ENCODE data around the gene UNC5B. TPM values are rescaled to one million over a fixed set of nuclear protein-coding genes. Genes with fewer than 3 reads are reported as not detected.
A peak's percentile ranks its signal among the peaks of the same experiment; 100 is the strongest.
"Not testable (repeated sequence)": the region's sequence is repeated elsewhere in the genome, so short reads cannot be mapped to it uniquely, and the experiment has no call there.

UNC5B gene
- total RNA-seq, 3 donors from 2014 or later = 0.26 to 0.43 (median 0.35) TPM

DNA sequence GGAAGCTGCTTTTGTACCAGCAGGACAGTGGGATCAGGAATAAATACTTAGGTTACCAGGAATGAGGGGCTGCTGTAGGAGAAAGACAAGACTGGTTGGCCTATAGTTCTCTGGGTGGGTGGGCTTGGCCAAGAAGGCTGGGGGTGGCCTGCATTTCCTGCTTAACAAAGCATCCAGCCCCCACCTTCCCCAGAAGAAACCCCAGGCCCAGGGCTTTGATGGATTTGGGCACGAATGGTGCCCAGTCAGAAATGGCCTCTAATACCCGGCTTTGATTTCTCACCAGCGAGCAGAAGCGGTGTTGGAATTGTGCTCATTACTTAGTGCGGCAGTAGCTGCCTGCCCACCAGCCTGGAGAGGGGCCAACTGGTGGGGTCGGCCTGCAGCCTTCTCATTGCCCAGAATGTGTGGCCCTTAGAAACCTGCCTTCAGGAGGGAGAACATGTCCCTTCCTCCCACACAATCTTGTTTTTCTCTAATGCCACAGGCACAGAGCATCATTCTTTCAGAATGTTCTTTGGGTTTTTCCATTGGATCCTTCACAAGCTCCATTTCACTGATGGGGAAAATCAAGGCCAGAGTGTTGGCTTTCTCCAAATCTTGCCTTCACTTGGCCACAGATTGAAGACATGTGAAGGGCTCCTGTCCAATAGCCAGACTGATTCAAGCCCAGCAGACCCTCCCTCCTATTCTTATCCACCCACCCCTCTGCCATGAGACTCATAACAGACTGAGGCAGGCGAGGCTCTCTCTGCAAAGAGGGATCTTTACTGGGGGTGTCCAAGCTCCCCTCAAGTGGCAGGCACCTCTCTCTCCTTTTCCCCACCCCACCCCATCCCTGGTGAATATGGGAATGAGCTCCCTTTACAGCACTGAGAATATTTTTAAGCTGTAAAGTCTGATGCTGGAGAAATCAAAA lies 2.5 kb downstream of the UNC5B start:
- ATAC-seq (no peak), DNase-seq (no peak)
- peaks cover 9% of the 10 kb centered on the region for H3K4me1 Mint-ChIP-seq (ENCODE audit: low read depth)
- peaks cover 68% of the 10 kb centered on the region for H3K27me3 Mint-ChIP-seq (ENCODE audit: low read depth)
- H3K36me3 Mint-ChIP-seq (ENCODE audit: insufficient read depth) = no peaks in the 10 kb centered on the region
- no peak overlapping the region for H3K4me3 Mint-ChIP-seq
- no peaks in the 10 kb centered on the region for H3K9me3 Mint-ChIP-seq

DNA sequence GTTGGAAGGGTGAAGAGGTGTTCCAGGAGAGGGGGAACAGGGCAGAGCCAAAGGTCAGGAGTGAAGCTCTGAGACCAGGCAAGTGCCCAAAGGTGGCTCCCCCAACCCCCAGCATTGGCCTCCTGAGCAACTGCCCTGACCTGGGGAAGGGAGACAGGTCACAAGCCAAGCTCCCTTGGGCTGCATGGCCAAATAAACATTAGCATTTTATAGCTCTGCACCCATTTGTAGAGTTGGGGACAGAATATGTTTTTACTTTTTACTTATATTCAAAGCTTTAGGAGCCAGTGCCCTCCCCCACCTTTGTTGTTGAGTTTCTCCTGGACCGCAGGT lies 4.0 kb downstream of the UNC5B start:
- ATAC-seq = no peak
- Mint-ChIP-seq H3K27me3 (ENCODE audit: low read depth) (peaks cover 54% of the 10 kb centered on the region), H3K9me3 (no peaks in the 10 kb centered on the region), H3K4me1 (ENCODE audit: low read depth) (peaks cover 9% of the 10 kb centered on the region), H3K4me3 (no peak overlapping the region), H3K36me3 (ENCODE audit: insufficient read depth) (no peaks in the 10 kb centered on the region)
- no peak for DNase-seq

DNA sequence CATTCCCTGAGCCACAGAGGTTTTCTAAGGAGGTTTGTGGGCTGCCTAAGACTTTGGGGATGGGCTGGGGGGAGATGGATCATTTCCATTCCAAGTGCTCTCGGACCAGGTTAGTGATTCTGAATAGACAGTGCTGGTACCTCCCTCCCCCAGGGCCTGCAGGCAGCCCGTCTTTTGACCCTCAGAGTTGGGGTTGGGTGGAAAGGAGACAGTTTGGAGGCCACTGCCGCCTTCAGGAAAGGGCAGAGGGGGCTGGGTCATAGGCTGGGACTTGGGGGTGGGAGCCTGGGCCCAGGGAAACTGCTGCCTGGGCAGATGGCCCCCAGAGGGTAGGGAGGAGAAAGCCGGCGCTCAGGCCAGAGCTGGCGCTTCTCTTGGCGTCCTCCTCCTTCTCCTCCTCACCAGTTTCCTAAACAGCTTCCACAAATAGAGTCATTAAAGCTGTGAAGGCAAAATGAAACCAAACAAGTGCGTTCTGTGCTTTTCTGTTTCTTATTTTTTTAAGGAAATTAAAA lies 4.4 kb downstream of the UNC5B start:
- Mint-ChIP-seq H3K4me1 (ENCODE audit: low read depth) (peaks cover 8% of the 10 kb centered on the region), H3K27me3 (ENCODE audit: low read depth) (peaks cover 49% of the 10 kb centered on the region), H3K9me3 (no peaks in the 10 kb centered on the region), H3K36me3 (ENCODE audit: insufficient read depth) (no peaks in the 10 kb centered on the region), H3K4me3 (peak overlapping the region; percentile 46)
- no peak for DNase-seq
- ATAC-seq = no peak

DNA sequence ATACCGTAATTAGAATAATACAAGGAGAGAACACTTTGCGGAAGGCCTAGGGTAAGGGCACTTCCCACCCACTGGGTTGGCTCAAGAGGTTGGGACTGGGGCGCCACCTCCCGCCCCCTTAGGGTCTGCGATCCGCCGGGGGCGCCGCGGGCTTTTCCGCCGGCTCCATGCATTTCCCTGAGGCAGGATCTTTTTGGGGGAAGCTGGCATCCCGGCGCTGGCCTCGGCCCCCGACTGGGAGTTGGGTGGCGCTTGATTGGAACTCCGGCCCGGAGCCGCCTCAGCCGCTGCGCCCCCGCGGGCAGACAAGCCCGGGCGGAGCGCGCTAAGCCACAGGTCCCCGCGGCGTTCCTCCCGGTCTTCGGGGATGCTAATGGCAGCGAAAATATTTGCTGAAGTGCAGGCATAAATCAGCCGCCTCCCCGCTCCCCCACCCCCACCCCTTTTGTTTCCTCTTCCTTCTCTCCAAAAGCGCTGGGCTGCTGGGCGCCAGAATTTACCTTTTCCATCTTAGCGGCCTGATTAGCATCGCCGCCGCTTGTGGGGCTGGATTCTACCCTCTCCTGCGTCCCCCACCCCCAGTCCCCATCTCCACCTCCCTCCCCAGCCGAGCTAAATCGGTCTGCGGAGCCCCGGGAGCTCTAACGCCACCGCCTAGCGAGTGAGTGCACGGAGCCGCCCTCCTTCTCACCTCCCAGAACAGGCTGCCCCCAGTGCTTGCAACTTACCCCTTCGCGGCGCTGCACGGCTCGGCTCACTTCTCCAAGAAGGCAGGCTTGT lies 5.1 kb downstream of the UNC5B start:
- Mint-ChIP-seq H3K4me1 (ENCODE audit: low read depth) (peaks cover 7% of the 10 kb centered on the region), H3K27me3 (ENCODE audit: low read depth) (peaks cover 45% of the 10 kb centered on the region)

DNA sequence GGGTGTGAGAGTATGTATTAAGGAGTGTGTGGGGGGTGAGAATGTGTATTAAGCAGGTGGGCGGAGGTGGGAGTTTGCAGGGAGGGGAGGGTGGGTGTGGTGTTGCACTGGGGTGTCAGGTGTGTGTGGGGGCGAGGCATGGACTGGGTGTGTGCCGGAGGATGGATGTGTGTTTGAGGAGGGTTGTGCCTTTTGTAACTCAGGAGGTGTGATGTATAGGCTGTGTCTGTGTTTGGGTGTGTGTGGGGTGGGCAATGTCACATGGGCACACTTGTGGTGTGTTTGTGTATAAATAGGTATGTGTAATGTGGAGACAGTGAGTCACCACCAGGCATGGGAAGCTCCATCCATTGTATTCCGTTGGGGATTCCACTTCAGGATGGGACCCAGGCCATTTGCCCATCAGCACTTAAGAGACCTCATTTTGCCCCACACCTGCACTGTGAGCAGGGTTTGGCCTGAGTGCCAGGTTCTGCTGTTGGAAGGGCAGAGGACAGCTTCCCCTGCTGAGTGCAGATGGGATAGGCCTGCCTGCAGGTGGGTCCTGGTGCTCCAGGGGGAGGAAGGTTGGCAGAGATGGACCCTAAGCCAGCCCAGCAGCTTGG lies 5.8 kb downstream of the UNC5B start:
- no peaks in the 10 kb centered on the region for H3K36me3 Mint-ChIP-seq (ENCODE audit: insufficient read depth)
- peak in 1 of 2 donors; percentile 13 for ATAC-seq
- H3K4me3 Mint-ChIP-seq = no peak overlapping the region
- H3K4me1 Mint-ChIP-seq (ENCODE audit: low read depth) = peaks cover 5% of the 10 kb centered on the region
- H3K27me3 Mint-ChIP-seq (ENCODE audit: low read depth) = peaks cover 45% of the 10 kb centered on the region
- no peak for DNase-seq
- no peaks in the 10 kb centered on the region for H3K9me3 Mint-ChIP-seq

More for the DNA sequence above, 5.1 kb downstream of the UNC5B start:
- Mint-ChIP-seq H3K36me3 (ENCODE audit: insufficient read depth) (no peaks in the 10 kb centered on the region), H3K4me3 (peak overlapping the region; percentile 46), H3K9me3 (no peaks in the 10 kb centered on the region)
- DNase-seq = no peak
- ATAC-seq = peak; percentile 28 to 41

DNA sequence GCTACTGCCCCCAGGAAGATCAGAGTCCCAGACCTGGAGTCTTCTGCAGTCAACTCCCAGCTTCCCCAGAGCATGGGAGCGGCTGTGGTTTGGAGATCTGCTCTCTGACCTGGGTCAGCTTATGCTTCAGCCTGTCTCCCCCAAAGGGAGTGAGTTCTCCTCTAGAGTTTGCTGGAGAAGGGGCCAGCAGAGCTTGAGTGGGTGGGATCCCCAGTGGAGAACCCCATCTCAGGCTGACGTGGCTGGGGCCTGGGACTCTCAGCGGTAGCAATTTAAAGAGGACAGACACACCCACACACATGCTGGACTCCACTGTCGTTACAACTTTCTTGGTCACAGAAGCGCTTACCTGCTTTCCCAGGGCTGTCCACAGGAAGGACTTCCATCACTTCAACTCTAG lies 6.3 kb downstream of the UNC5B start:
- ATAC-seq (no peak), DNase-seq (no peak)
- peaks cover 5% of the 10 kb centered on the region for H3K4me1 Mint-ChIP-seq (ENCODE audit: low read depth)
- H3K36me3 Mint-ChIP-seq (ENCODE audit: insufficient read depth) = no peaks in the 10 kb centered on the region
- peaks cover 42% of the 10 kb centered on the region for H3K27me3 Mint-ChIP-seq (ENCODE audit: low read depth)
- H3K4me3 Mint-ChIP-seq = no peak overlapping the region
- H3K9me3 Mint-ChIP-seq = no peaks in the 10 kb centered on the region

DNA sequence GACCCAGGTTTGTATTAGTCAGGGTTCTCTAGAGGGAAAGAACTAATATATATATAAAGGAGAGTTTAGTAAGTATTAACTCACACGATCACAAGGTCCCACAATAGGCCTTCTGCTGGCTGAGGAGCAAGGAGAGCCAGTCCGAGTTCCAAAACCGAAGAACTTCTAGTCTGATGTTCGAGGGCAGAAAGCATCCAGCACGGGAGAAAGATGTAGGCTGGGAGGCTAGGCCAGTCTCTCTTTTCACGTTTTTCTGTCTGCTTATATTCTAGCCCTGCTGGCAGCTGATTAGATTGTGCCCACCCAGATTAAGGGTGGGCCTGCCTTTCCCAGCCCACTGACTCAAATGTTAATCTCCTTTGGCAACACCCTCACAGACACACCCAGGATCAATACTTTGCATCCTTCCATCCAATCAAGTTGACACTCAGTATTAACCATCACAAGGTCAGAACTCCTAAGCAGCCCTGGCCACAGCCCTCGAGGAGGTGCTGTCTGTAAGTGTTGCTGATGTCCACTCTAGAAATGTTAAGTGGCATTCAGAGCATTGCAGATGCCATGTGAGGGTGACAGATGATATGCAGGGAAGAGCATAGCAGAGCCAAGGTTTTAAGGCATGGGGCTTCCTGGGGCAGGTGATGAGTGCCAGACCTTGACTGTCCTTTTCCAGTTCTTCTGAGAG lies 7.0 kb downstream of the UNC5B start:
- not testable (repeated sequence) for H3K4me1 Mint-ChIP-seq (ENCODE audit: low read depth); H3K36me3 Mint-ChIP-seq (ENCODE audit: insufficient read depth); DNase-seq; ATAC-seq; H3K9me3 Mint-ChIP-seq
- H3K4me3 Mint-ChIP-seq = peak overlapping the region; percentile 26
- H3K27me3 Mint-ChIP-seq (ENCODE audit: low read depth) = peaks cover 36% of the 10 kb centered on the region

DNA sequence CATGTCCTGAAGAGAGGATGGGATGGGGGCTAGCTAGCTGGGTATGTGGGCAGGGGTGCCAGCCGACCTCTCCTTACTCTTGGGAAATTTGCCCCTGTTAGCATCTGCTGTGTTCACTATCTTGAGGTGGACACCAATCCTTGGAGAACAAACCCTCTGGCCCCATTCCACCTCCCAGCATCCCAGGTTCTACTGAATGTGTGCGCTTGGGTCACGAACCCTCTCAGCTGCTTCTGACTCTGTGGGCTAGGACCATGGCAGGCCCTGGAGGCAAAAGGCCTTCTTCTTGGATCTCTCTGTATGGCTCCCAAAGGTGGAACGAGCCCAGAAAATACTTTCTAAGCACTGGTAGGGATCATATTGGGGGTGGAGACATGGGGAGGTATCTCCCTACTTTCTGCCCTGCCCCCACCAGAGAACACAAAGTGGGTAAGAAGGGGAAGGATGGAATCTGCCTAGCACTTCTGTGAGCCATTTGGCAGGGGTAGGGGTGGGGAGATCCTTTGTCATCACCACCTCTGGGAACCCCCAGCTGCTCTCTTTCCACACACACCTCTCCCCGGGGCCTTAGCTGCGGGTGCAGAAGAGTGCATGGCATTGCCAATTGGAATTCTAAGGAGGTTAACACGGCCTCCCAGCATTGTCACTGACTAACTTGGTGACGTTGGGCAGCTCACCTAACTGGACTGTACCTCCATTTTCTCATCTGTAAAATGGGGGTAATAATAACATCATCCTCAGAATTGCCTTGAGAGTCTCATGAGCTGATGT lies 7.7 kb downstream of the UNC5B start:
- Mint-ChIP-seq H3K36me3 (ENCODE audit: insufficient read depth) (no peaks in the 10 kb centered on the region), H3K4me3 (no peak overlapping the region), H3K4me1 (ENCODE audit: low read depth) (peaks cover 4% of the 10 kb centered on the region), H3K27me3 (ENCODE audit: low read depth) (peaks cover 29% of the 10 kb centered on the region), H3K9me3 (no peaks in the 10 kb centered on the region)
- DNase-seq = no peak
- no peak for ATAC-seq

DNA sequence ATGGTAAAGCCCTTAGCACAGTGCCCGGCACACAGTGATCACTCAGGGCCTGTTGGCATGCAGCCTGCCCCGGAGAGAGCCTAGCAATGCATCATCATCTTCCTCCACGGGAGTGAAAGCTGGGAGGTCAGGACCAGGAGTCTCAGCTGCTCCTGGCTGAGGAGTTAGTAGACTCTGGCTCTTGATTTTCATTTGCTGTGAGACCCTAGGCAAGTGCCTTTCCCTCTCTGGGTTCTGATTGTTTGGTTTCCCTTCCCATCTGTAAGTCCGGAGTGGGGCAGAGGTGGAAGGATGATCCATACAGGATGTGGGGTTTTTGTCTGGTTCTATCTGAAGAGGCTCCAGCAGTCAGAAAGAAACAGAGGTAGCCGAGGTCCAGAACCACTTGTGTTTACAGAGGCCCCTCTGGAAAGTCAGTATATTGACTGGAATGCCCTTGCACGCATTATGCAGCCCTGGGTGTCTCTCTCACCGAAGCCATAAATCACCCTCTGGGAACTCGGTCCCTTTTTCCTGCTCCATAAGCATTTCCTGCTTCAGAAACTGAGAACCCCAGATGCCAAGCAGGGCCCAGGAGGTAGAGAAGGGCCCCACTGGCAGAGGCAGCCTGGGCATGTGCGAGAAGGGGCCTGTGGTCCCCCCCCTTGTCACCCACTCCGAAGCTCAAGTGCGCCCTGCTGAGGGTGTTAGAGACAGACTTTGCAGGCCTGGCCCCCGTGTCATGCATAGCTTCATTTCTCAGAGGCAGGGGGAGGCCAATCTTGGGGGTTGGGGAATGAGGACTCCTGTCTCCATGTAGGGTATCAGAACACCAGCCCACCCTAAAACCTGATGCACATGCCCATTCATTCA lies 8.5 kb downstream of the UNC5B start:
- peaks cover 27% of the 10 kb centered on the region for H3K27me3 Mint-ChIP-seq (ENCODE audit: low read depth)
- H3K9me3 Mint-ChIP-seq = no peaks in the 10 kb centered on the region
- H3K36me3 Mint-ChIP-seq (ENCODE audit: insufficient read depth) = no peaks in the 10 kb centered on the region
- ATAC-seq (no peak), DNase-seq (no peak)
- no peak overlapping the region for H3K4me3 Mint-ChIP-seq
- peaks cover 4% of the 10 kb centered on the region for H3K4me1 Mint-ChIP-seq (ENCODE audit: low read depth)

DNA sequence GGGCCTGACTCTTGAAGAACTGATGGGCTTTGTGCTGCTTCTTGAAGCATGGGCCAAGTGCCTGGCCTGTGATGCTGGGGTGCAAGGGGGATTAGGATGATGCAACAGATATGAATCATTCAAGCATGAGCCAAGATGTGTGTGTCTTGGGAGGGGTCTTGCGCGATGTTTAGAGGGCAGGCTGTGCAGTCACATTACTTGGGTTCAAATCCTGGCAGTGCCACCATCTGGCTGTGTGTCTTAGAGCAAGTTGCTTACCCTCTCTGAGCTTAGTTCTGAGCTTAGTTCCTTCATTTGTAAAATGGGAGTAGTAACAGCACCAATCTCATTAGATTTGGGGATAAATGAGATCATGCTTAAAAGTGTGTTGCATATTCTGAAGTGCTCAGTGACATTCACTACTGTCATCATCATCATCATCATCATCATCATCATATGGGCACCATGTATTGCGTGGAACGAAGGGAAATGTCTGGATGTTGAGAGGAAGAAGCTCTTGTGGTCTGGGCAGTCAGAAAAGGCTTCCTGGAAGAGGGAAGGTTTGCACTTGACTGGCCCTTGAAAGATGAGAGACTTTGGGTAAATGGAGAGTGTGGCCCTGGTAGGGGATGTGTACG lies 9.3 kb downstream of the UNC5B start:
- Mint-ChIP-seq H3K36me3 (ENCODE audit: insufficient read depth) (no peaks in the 10 kb centered on the region), H3K4me3 (no peak overlapping the region), H3K27me3 (ENCODE audit: low read depth) (peaks cover 20% of the 10 kb centered on the region), H3K9me3 (no peaks in the 10 kb centered on the region), H3K4me1 (ENCODE audit: low read depth) (peaks cover 3% of the 10 kb centered on the region)
- DNase-seq (no peak), ATAC-seq (no peak)

DNA sequence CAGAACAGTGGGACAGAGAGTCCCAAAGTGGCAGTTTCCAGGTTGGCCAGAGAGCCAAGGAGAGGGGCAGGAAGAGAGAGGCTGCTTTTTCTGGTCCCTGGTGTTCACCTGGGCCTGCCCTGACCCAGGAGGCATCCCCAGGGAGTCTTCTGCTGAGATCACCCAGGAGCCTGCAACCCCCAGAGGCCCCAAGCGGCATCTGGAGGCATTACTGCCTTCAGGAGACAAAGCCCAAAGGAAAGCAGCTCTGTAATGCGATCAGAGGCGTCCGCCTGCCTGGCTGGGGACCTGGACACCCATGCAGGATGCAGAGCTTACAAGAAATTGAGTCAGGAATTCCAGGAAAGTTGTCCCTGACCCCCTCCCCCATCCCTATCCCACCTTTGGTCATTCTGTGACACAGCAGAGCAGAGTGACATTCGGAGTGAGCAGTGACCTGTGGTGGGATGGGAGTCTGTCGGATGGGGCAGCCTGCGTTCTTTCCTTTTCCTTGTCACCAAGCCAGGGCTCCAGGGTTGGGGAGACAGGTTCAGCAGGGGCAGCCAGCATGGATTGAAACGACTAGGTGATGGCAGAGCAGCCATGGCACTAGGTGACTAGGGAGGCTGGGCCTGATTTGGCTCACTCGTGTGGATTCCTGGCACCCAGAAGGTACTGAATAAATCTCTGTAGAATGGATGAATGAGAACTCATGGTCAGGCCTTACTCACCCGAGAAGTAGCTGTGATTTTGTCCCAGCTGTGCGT lies 10.4 kb downstream of the UNC5B start:
- DNase-seq (no peak), ATAC-seq (no peak)
- no peaks in the 10 kb centered on the region for H3K9me3 Mint-ChIP-seq
- peaks cover 19% of the 10 kb centered on the region for H3K27me3 Mint-ChIP-seq (ENCODE audit: low read depth)
- H3K4me3 Mint-ChIP-seq = no peak overlapping the region
- H3K36me3 Mint-ChIP-seq (ENCODE audit: insufficient read depth) = no peaks in the 10 kb centered on the region
- peaks cover 2% of the 10 kb centered on the region for H3K4me1 Mint-ChIP-seq (ENCODE audit: low read depth)
